ENCODE data around the gene FZR1.
A peak's percentile ranks its signal among the peaks of the same experiment; 100 is the strongest.

The FZR1 gene

DNA sequence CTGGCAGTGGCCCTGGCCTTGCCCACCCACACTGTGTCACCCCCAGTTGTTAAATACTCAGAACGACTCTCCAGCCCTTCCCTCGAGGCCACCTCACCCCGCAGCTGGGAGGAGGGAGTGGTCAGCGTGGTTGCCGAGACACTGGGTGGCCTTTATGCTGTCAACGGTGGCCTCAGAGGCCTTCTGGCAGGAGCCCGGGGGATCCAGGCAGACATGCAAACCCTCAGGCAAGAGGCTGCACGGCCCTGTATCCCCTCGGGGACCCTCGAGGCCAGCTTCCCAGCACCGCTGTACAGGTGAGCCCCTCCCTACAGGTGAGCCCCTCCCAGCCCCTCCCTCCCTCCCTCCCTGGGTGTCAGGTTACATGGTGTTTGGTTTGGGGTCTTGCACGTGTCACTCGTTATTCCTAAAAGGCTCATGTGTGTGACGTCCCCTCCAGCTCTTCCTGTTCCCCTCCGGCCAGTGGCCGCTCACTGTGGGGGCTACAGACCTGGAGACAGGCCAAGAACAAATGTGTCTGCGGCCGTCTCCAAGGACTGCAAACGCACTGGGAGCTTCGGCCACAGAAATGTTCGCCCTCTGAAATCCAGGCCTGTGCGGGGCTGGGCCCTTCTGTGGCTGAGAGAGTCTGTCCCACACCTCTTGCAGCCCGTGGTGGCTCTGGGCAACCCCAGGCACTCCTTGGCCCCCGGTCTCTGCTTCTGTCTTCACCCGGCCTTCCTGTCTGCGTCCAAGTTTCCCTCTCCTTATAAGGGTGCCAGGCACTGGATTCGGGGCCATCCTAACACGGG, 33.0 kb downstream of the FZR1 start, which contains the start of gene TEKTIP1:
TEKTIP1 (plus strand) TSS at position 210 of the 791 bp plus-strand sequence; CDS start at position 214, 4 bp downstream.
- TF ChIP-seq, protein P1, sequence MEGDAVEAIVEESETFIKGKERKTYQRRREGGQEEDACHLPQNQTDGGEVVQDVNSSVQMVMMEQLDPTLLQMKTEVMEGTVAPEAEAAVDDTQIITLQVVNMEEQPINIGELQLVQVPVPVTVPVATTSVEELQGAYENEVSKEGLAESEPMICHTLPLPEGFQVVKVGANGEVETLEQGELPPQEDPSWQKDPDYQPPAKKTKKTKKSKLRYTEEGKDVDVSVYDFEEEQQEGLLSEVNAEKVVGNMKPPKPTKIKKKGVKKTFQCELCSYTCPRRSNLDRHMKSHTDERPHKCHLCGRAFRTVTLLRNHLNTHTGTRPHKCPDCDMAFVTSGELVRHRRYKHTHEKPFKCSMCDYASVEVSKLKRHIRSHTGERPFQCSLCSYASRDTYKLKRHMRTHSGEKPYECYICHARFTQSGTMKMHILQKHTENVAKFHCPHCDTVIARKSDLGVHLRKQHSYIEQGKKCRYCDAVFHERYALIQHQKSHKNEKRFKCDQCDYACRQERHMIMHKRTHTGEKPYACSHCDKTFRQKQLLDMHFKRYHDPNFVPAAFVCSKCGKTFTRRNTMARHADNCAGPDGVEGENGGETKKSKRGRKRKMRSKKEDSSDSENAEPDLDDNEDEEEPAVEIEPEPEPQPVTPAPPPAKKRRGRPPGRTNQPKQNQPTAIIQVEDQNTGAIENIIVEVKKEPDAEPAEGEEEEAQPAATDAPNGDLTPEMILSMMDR (IDR thresholded peaks at IDR 0.05; ENCODE audit: control insufficient read depth, insufficient read depth, low read depth, low read length, missing control alignments): no peak
- DNase-seq (ENCODE audit: low read depth): no peak

DNA sequence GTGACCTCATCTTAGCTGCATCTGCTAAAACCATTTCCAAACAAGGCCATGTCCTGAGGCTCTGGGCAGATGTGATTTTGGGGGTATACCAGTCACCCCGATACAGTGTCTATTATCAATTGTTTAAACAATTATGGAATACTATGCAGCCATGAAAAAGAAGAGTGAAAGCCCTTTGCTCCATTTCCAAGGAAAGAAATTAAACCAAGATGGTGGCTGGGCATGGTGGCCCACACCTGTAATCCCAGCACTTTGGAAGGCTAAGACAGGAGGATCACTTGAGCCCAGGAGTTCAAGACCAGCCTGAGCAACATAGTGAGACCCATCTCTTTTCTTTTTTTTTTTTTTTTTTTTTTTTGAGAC, 33.6 kb downstream of the FZR1 start:
- no peak for DNase-seq (ENCODE audit: low read depth)
- H3K4me3 ChIP-seq (ENCODE audit: control insufficient read depth, low read depth, low read length): no peak overlapping the region
- TF ChIP-seq, protein P1 (IDR thresholded peaks at IDR 0.05; ENCODE audit: control insufficient read depth, insufficient read depth, low read depth, low read length, missing control alignments): no peak

More for the DNA sequence above, 33.0 kb downstream of the FZR1 start, which contains the start of gene TEKTIP1:
- H3K4me3 ChIP-seq (ENCODE audit: control insufficient read depth, low read depth, low read length): no peak within 1 kb of the TSS

DNA sequence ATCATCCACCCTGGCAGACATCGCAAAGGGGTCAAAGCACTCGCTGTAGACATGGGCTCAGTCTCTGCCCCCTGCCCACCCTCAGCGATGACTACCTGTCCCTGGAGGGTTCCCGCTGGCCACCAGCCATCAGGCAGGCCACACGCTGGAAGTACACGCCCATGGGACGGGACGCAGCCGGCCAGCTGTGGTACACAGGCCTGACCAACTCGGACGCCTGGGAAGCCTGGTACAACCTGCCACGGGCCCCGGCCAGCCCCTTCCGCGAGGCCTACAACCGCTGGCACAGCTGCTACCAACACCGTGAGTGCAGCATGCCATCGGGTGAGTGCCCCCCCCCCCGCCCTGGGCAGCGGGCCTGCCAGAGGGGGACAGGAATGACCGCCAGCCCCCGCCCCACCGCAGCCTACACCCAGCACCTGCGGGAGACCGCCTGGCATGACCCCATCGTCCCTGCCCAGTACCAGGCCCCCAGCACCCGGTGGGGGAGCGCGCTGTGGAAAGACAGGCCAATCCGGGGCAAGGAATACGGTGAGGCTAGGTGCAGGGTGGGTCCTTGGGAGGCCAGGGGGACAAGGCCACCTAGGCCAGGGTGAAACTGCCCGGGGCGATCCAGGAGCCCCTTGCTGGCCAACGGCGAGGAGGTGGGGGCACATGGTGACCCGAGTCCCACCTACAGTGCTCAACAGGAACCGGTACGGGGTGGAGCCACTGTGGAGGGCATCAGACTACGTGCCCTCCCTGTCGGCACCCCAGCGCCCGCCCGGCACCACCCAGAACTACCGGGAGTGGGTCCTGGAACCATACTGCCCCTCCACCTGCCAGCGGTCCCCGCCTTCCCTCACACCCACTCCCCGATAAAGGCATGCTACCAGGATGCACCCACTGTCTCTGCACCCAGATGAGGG, 37.3 kb downstream of the FZR1 start:
- DNase-seq (ENCODE audit: low read depth): no peak
- TF ChIP-seq, protein P1 (IDR thresholded peaks at IDR 0.05; ENCODE audit: control insufficient read depth, insufficient read depth, low read depth, low read length, missing control alignments): no peak
- H3K4me3 ChIP-seq (ENCODE audit: control insufficient read depth, low read depth, low read length): no peak overlapping the region

DNA sequence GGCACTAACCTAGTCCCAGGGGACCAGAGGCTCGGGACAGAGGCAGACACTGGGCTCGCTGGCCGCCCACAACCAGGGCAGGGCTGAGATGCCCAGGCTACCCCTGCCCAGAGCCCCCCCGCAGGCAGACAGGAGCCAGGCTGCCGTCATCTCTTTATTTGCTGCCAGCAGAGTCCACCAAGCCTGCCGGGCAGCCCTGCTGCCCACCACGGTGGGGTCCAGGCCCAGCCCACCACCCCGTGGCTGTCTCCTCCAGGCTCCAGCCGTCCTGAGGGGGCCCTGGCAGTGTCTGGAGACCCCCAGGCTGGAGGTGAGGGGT, 37.9 kb downstream of the FZR1 start:
- TF ChIP-seq, protein P1 (IDR thresholded peaks at IDR 0.05; ENCODE audit: control insufficient read depth, insufficient read depth, low read depth, low read length, missing control alignments): no peak
- DNase-seq (ENCODE audit: low read depth): no peak

DNA sequence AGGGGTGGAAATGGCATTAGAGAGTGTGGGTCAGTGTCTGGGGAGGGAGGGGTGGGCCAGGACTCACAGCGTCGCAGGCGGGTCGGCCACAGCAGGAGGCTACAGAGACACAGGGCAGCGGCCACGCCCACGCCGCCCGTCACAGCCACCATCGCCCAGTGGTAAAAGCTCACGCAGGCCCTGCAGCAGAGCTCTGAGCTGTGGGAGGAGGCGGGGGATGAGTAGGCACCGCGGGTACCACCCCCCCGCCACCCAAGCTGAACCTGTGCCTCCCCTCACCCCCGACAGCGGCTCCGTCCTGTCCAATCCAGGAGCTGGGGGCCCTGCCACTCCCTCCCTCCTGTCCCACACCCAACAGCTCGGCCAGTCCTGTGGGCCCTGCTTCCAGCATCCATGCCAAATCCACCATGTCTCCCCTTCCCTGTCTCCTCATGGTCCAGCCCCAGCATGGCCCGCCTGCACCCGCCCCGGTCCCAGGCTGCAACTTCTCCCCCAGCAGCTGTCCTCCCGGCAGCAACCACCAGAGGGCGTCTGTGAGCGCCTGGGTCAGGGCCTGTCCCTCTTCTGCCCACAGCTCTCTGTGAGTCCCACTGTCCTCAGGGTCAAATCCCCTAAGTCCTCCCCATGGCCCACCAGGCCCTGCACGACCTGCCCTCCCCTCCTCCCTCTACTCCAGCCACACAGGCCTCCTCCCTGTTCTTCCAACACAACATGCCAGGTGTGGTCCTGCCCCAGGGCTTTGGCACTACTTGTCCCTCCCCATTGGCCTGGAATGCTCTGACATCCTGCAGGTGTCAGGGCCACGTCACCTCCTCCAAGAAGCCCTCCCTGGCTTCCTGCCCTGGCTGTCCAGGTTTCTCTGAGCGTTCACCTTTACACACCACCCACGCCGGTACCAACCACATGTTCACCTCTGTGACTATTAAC, 38.9 kb downstream of the FZR1 start:
- H3K4me3 ChIP-seq (ENCODE audit: control insufficient read depth, low read depth, low read length): no peak overlapping the region
- TF ChIP-seq, protein P1 (IDR thresholded peaks at IDR 0.05; ENCODE audit: control insufficient read depth, insufficient read depth, low read depth, low read length, missing control alignments): peak; percentile 97
- DNase-seq (ENCODE audit: low read depth): no peak

More for the DNA sequence above, 37.9 kb downstream of the FZR1 start:
- H3K4me3 ChIP-seq (ENCODE audit: control insufficient read depth, low read depth, low read length): no peak overlapping the region

DNA sequence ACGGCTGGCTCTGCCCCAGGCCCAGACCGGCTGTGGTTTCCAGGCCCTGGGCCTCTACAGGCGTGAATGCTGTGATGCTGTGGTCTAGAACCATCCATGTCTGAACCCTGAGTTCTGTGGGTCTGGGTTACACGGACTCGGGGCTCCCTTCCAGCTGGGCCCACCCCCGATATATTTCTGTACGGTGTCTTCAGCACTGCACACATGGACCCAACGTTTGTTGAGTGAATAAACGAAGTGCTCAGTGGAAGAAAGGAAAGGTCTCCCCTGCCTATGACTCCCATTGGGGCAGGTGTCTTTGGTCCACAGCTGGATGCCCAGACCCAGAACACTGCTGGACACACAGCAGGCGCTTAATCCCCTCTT, 39.5 kb downstream of the FZR1 start:
- DNase-seq (ENCODE audit: low read depth): no peak
- no peak overlapping the region for H3K4me3 ChIP-seq (ENCODE audit: control insufficient read depth, low read depth, low read length)
- TF ChIP-seq, protein P1 (IDR thresholded peaks at IDR 0.05; ENCODE audit: control insufficient read depth, insufficient read depth, low read depth, low read length, missing control alignments): no peak

Data from AG09309 (cell line).